GM19043 (cell line): ENCODE data around the gene GPR156.

Experiments
- ATAC-seq: cut with Tn5 transposase; IDR thresholded peaks from one replicate; pipeline ENCODE4 v1.9.1; 2021; ENCODE audit warnings: low read depth; ENCODE audit not compliant: unreplicated experiment

Gene GPR156

DNA sequence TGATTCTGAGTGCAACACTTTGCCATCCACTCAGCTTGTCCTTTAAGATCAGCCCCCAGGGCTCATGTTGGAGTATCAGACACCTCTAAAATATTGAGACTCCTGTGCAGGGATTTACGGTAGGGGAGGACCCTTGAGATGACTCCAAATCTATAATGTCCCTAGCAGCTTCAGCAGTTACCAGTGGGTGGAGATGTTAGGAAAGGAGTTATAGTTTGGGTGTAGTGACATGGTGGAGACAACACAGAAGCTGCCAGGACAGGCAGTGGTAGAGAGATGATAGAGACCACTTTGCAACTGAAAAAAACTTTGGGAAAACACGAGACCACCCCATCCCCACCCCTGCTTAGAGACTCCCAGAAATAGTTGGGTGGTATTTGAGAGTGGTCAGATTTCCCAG, 147.5 kb downstream of the GPR156 start:
- ATAC-seq = no peak

- no peak for ATAC-seq
Measured at GRCh38 chr3:120130656-120131055, 154.4 kb downstream of the GPR156 start.

DNA sequence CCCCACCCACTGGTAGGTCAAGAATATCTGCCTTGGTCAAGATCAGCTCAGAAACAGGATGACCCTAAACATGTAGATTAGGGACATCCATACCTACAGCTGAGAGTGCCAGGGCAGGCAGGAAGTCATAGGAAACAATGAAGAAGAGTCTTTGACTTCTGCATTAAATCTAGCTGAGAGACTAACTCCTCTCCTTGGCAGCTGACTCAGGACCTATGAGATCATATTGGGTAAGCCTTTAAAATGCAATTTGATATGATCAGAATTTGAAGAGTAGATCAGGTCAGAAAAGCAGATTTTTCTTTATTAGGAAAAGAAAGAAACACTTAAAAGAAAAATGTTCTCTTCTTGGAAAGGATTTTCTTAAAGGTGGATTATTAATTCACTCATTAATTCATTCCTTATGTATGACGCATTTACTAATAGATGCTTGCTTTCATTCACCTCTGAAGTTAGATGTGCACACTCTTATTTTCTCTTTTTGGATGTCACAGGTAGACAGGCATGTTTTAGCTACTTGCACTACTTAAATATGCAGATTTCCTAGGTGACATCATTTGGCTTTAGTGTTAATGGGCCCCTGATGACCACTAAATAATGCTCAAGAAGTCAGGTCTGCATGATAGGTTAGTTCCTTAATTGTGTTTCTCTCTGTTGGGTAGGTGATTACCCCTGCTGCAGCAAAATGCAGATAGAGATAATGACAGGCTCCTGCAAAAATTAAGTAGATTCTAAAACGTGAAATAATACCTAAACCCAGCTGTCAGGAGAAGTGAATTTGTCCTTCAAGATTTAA, 155.1 kb downstream of the GPR156 start:
- ATAC-seq = no peak

- no peak for ATAC-seq
Measured at GRCh38 chr3:120129051-120129450, 156.0 kb downstream of the GPR156 start.

DNA sequence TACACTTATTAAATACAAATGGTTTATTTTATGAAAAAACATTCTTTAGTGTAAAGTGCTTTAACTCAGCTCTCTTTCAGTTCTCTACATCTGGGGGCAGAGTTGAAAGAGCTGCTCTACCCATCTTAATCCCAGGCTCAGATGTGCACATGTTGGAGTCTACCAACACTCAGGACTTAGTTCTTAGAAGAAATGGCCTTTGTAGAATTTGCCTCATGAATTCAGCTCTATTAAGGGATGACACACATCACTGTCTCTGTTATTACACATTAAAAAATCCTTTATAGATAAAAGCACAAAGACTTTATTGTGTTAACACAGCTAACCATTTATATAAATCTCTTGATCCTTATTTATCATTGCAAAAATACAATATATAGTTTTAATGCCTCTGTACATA, 159.0 kb downstream of the GPR156 start:
- ATAC-seq = no peak

- ATAC-seq = no peak
Measured at GRCh38 chr3:120119846-120120510, 165.0 kb downstream of the GPR156 start.
